Measurements from ENCODE around the gene TGFA.

DNA sequence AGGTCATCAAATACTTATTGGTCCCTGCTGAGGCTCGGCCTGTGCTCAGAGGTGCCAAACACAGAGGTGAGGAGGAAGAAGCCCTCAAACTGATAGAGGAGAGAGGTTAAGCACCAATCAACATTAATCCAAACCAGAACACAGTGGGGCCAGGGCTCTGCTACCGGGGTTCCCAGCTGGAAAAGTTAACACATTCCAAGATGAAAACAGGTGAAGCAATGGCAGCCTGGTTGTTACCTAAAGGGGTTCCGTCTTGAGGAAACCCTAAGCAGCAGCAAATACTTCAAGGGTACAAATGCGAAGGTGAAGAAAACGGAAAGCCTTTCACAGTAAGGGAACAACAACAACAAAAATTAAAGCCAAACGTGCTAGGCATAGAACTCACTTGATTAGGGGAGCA lies 5.4 kb downstream of the TGFA start:
- TF ChIP-seq, protein P1, sequence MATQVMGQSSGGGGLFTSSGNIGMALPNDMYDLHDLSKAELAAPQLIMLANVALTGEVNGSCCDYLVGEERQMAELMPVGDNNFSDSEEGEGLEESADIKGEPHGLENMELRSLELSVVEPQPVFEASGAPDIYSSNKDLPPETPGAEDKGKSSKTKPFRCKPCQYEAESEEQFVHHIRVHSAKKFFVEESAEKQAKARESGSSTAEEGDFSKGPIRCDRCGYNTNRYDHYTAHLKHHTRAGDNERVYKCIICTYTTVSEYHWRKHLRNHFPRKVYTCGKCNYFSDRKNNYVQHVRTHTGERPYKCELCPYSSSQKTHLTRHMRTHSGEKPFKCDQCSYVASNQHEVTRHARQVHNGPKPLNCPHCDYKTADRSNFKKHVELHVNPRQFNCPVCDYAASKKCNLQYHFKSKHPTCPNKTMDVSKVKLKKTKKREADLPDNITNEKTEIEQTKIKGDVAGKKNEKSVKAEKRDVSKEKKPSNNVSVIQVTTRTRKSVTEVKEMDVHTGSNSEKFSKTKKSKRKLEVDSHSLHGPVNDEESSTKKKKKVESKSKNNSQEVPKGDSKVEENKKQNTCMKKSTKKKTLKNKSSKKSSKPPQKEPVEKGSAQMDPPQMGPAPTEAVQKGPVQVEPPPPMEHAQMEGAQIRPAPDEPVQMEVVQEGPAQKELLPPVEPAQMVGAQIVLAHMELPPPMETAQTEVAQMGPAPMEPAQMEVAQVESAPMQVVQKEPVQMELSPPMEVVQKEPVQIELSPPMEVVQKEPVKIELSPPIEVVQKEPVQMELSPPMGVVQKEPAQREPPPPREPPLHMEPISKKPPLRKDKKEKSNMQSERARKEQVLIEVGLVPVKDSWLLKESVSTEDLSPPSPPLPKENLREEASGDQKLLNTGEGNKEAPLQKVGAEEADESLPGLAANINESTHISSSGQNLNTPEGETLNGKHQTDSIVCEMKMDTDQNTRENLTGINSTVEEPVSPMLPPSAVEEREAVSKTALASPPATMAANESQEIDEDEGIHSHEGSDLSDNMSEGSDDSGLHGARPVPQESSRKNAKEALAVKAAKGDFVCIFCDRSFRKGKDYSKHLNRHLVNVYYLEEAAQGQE (IDR thresholded peaks at IDR 0.05; ENCODE audit: insufficient read depth in 1 of 2, low read depth in 2 of 2, low read length in 2 of 2), result no peak
- no peak for TF ChIP-seq POLR2AphosphoS5 (IDR thresholded peaks at IDR 0.05; ENCODE audit: low read depth, low read length)
- no peak for TF ChIP-seq FOXP2 (optimal IDR thresholded peaks at IDR 0.05; ENCODE audit: borderline replicate concordance, extremely low read depth, extremely low read length, insufficient read depth)
- TF ChIP-seq TAF1 (IDR thresholded peaks at IDR 0.05; ENCODE audit: borderline replicate concordance, insufficient read depth, low read length), result no peak

Data from PFSK-1 (cell line).